ENCODE results near the gene PREX1. TPM values are rescaled to one million over a fixed set of nuclear protein-coding genes. Genes with fewer than 3 reads are reported as not detected.
"Not testable (repeated sequence)": the region's sequence is repeated elsewhere in the genome, so short reads cannot be mapped to it uniquely, and the experiment has no call there.

PREX1 gene
- total RNA-seq, 4 donors from 2014 or later: 29.5 to 121 (median 40.9) TPM

- no peak for ATAC-seq (ENCODE audit: low FRiP score)
- TF ChIP-seq CTCF (IDR thresholded peaks at IDR 0.05): no peak
- no peak for DNase-seq (ENCODE audit: low spot score)
These were observed 51.5 kb downstream of the PREX1 start for GRCh38 chr20:48776306-48776705.

- not testable (repeated sequence) for DNase-seq (ENCODE audit: low spot score); ATAC-seq (ENCODE audit: low FRiP score)
These were observed 52.3 kb downstream of the PREX1 start for GRCh38 chr20:48775545-48775944.

- ATAC-seq (ENCODE audit: low FRiP score) (no peak), DNase-seq (ENCODE audit: low spot score) (no peak)
- no peak for TF ChIP-seq CTCF (IDR thresholded peaks at IDR 0.05)
These were observed 53.1 kb downstream of the PREX1 start for GRCh38 chr20:48774696-48775095.

- DNase-seq (ENCODE audit: low spot score): no peak
- no peak for TF ChIP-seq CTCF (IDR thresholded peaks at IDR 0.05)
- ATAC-seq (ENCODE audit: low FRiP score): no peak
These were observed 53.9 kb downstream of the PREX1 start for GRCh38 chr20:48773837-48774418.

GRCh38 chr20:48772183-48772976, 55.4 kb downstream of the PREX1 start:
- TF ChIP-seq CTCF (IDR thresholded peaks at IDR 0.05): no peak
- DNase-seq (ENCODE audit: low spot score): no peak
- no peak for ATAC-seq (ENCODE audit: low FRiP score)

GRCh38 chr20:48771542-48771941, 56.3 kb downstream of the PREX1 start:
- TF ChIP-seq CTCF (IDR thresholded peaks at IDR 0.05): no peak
- ATAC-seq (ENCODE audit: low FRiP score) (peak; percentile 46), DNase-seq (ENCODE audit: low spot score) (no peak)

DNA sequence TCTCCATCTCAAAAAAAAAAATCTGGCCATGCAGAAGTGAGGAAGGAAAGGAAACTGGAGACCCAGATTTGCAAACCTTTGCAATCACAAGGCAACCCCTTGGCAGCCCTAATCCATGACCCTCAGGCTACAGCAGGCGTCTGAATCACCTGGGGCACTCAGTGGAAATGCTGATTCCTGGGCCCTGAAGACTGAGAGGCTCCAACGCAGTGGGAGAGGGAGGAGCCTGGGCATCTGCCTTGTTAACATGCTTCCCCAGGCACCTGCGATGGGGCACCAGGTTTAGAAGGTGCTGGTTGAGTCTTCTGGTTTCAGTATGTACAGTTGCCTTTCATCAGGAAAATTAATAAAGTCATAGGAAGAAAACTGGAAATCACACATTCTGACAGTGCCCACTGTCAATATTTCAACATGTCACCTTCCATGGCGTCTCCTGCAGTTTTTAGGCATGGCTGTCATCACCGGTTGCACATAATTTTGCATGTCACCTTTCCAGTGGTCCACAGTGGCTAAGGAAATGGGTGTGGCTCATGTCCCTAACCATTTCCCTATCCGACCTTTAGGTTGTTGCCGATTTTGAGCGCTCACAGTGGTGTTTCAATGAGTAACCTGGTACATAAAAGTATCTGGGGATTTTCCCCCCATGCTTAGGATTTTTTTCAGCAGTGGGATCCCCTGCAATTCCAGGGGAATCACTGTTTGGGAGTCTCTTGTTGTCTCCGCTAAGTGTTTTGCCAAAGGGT, 56.9 kb downstream of the PREX1 start:
- DNase-seq (ENCODE audit: low spot score) (no peak), ATAC-seq (ENCODE audit: low FRiP score) (no peak)
- no peak for TF ChIP-seq CTCF (IDR thresholded peaks at IDR 0.05)
